IgD-negative memory B cell (primary cell): ENCODE measurements around the gene PRSS36. TPM values are rescaled to one million over a fixed set of nuclear protein-coding genes. Genes with fewer than 3 reads are reported as not detected.

Experiments used
- H3K27ac Mint-ChIP-seq, 3 donors: one replicate each; pipeline ENCODE4 v1.8.0; 2020 to 2022; ENCODE audit warnings: mild to moderate bottlenecking in 3 of 3, mixed read lengths in 3 of 3, moderate library complexity in 1 of 3
- H3K27me3 Mint-ChIP-seq: one replicate; pipeline ENCODE4 v1.8.0; 2021; ENCODE audit warnings: mixed read lengths
- H3K36me3 Mint-ChIP-seq: one replicate; pipeline ENCODE4 v1.8.0; 2020; ENCODE audit warnings: mild to moderate bottlenecking, mixed read lengths
- H3K4me1 Mint-ChIP-seq, 3 donors: one replicate each; pipeline ENCODE4 v1.8.0; 2020 to 2022; ENCODE audit warnings: mixed read lengths in 3 of 3, mild to moderate bottlenecking in 1 of 3
- H3K4me3 Mint-ChIP-seq, 4 donors: one replicate each; pipeline ENCODE4 v1.8.0; 2020 to 2022; ENCODE audit warnings: mild to moderate bottlenecking in 4 of 4, mixed read lengths in 4 of 4, moderate library complexity in 3 of 4
- H3K9me3 Mint-ChIP-seq, 3 donors: one replicate each; pipeline ENCODE4 v1.8.0; 2020 to 2021; ENCODE audit warnings: mixed read lengths in 3 of 3, mild to moderate bottlenecking in 1 of 3
- polyA plus RNA-seq: library from polyadenylated mRNA; unstranded; fragments of 300-500 nt; fragmentation: Illumina TruSeq; gene quantifications from one replicate; pipeline ENCODE4 v1.2.3, GENCODE V29; 2021

PRSS36 gene
- polyA plus RNA-seq, 1 donor from 2014 or later = 1.4 TPM

DNA sequence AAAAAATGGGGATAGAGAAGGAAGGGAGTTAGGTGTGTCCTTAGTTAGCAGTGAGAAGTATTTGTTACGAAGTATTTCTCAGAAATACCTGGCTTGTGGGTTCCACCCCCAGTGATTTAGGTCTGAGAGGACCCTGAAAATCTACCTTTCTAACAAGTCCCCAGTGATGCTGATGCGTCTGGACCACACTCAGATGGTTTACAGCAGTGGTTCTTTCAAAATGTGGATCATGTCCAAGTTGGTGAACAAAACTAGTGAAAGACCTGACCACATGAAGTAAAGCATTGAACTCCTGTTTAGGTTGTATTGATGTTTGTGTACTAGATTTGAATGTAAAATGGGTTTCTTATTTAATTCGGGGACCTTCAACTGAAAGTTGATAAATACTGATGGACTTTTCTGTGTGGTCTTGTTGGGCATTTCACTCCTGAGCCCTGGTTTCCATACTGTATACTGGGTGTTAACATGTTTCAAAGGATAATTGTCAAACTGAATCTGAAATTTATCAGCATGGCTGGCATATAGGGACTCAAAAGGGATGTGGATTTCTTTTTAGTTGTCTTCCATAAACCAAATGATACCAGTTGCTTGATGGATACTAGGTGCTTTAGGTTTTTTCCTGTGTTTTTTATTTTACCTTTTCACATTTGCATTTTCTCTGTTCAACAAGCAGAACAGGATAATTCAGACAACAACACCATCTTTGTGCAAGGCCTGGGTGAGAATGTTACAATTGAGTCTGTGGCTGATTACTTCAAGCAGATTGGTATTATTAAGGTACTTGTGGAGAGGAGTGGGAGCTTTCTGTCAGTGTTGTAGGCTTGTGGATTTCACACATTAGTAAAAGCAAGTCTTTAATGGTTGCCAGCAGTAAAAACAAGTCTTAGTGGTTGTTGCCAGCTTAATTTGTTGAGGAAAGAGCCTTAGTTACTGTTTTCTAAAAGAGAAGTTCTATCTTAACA, 38.9 kb upstream of the PRSS36 start:
- Mint-ChIP-seq H3K27me3 (no peaks in the 10 kb centered on the region), H3K9me3 (no peaks in the 10 kb centered on the region), H3K27ac (peak overlapping the region; percentile 9 to 89 (median 88)), H3K4me1 (peaks cover 22 to 48% (median 40%) of the 10 kb centered on the region in 3 donors), H3K36me3 (peaks cover 12% of the 10 kb centered on the region), H3K4me3 (peak overlapping the region in 2 of 4 donors; percentile 2 to 75)

DNA sequence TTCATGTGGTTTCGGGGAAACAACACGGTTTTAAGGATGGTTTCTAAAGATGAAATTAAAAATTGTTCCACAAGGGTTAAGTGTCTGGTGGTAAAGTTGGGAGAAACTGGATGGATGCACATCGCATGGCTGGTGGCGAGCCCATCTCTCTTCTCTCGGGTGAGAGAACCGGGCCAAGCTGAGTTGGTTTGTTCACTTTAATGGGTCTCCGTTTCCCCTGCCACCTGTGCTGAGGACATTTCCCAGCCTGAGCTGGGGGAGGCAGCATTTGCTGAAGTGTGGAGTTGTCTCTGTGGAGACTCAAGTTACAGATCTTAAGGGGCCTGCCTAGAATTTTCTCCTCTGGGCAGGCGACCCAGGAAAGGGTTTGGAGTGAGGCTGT, 37.9 kb upstream of the PRSS36 start:
- Mint-ChIP-seq H3K4me1 (peaks cover 28 to 43% (median 41%) of the 10 kb centered on the region in 3 donors), H3K27me3 (no peaks in the 10 kb centered on the region), H3K4me3 (peak overlapping the region in 1 of 4 donors; percentile 75), H3K27ac (peak overlapping the region in 2 of 3 donors; percentile 89), H3K36me3 (peaks cover 12% of the 10 kb centered on the region), H3K9me3 (no peaks in the 10 kb centered on the region)

DNA sequence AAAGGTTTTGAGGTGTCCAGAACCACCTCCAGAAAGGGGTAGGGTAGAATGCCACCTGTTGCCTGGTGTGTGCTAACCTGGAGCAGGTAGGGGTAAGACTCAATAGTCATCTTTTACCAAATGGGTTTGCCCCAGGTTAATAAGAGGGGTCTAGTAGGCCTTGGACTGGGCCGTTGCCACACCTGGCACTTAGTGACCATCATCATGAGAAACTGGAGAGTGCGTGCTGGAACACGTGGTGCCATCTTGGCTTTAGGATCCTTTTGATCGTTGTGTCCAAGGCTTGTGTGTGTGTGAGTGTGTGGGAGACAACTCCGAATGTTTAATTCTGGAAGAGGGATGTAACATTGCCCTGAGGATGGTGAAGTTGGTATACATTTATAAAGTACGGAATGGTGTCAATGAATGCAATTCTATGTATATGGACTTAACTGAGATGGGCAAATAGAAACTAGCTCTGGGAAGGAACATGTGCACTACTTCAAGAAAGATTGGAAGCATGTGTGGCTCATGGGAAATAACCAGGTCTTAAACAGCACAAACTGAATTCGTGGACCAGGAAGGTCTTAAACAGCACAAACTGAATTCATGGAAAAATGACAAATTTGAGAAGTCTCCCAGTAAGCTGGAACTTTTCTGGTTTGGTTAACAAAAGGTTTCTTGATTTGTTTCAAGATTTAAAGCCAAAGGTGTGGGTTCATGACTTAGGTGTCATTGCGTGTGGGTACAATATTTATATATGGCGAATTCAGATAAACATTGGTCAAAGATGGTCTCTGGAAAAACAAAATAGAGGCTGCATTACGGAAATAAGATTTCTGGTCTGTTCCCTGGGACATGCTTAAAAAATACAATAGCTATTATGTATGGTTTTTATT, 37.3 kb upstream of the PRSS36 start:
- peak overlapping the region in 2 of 4 donors; percentile 64 to 75 for H3K4me3 Mint-ChIP-seq
- no peaks in the 10 kb centered on the region for H3K27me3 Mint-ChIP-seq
- H3K36me3 Mint-ChIP-seq = peaks cover 12% of the 10 kb centered on the region
- H3K27ac Mint-ChIP-seq = peak overlapping the region in 2 of 3 donors; percentile 89
- peaks cover 35 to 47% (median 47%) of the 10 kb centered on the region in 3 donors for H3K4me1 Mint-ChIP-seq
- peaks cover 0 to 1% (median 0%) of the 10 kb centered on the region in 3 donors for H3K9me3 Mint-ChIP-seq

DNA sequence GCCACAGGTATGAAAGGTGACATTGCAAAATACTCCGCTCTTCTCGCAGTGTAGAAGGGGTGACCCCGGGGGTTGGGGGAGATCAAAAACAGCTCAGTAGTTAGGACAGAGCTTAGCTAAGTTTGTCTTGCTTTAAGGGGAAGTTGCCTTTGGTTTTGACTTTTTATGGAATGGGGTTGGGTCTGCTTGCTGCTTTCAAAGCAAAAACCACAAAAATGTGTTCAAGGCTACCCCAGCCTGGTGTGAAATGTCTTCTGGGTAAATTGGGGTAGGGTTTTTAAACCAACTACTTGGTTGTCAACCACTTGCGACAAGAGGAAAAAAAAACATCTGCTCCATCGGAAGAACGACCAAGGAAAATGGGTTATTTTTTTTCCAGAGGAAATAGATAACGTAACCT, 36.3 kb upstream of the PRSS36 start:
- Mint-ChIP-seq H3K9me3 (peaks cover 0 to 1% (median 0%) of the 10 kb centered on the region in 3 donors), H3K4me1 (peaks cover 35 to 47% (median 45%) of the 10 kb centered on the region in 3 donors), H3K4me3 (peak overlapping the region in 2 of 4 donors; percentile 75 to 83), H3K36me3 (peaks cover 12% of the 10 kb centered on the region), H3K27me3 (no peaks in the 10 kb centered on the region), H3K27ac (peak overlapping the region; percentile 9 to 91 (median 89))

DNA sequence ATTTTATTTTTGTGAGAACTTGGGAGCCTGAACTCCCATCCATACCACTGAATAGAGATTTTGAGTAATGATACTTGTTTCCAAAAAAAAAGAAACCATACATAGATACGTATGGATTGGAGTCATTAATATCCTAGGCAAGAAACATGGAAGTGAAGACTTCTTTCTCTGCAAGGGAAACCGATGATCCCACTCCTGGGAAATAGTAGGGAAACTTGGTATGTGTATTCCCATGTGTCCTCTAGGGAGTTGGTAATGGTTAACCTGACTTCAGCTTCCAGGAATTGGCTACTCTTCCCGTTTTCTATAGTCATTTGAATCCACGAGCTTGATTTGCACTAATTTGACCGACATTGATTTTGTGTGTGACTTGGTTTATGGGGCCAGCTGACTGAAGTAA, 35.5 kb upstream of the PRSS36 start:
- Mint-ChIP-seq H3K27ac (peak overlapping the region in 2 of 3 donors; percentile 83 to 89), H3K27me3 (no peaks in the 10 kb centered on the region), H3K4me3 (peak overlapping the region in 1 of 4 donors; percentile 75), H3K36me3 (peaks cover 6% of the 10 kb centered on the region), H3K9me3 (peaks cover 0 to 1% (median 0%) of the 10 kb centered on the region in 3 donors), H3K4me1 (peaks cover 34 to 47% (median 46%) of the 10 kb centered on the region in 3 donors)

DNA sequence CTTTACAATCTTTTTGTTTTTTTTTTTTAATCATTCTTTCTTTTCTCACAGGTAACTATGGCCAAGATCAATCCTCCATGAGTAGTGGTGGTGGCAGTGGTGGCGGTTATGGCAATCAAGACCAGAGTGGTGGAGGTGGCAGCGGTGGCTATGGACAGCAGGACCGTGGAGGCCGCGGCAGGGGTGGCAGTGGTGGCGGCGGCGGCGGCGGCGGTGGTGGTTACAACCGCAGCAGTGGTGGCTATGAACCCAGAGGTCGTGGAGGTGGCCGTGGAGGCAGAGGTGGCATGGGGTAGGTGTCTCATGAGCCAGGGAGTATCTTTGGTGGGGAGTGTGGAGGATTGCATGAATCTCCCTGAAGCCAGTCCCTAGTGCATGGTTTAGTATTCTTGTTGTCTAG, 35.0 kb upstream of the PRSS36 start:
- Mint-ChIP-seq H3K27me3 (peaks cover 1% of the 10 kb centered on the region), H3K9me3 (peaks cover 0 to 1% (median 0%) of the 10 kb centered on the region in 3 donors), H3K4me1 (peaks cover 33 to 47% (median 45%) of the 10 kb centered on the region in 3 donors), H3K4me3 (peak overlapping the region in 3 of 4 donors; percentile 6 to 75 (median 43)), H3K36me3 (peaks cover 6% of the 10 kb centered on the region), H3K27ac (peak overlapping the region in 2 of 3 donors; percentile 89)

DNA sequence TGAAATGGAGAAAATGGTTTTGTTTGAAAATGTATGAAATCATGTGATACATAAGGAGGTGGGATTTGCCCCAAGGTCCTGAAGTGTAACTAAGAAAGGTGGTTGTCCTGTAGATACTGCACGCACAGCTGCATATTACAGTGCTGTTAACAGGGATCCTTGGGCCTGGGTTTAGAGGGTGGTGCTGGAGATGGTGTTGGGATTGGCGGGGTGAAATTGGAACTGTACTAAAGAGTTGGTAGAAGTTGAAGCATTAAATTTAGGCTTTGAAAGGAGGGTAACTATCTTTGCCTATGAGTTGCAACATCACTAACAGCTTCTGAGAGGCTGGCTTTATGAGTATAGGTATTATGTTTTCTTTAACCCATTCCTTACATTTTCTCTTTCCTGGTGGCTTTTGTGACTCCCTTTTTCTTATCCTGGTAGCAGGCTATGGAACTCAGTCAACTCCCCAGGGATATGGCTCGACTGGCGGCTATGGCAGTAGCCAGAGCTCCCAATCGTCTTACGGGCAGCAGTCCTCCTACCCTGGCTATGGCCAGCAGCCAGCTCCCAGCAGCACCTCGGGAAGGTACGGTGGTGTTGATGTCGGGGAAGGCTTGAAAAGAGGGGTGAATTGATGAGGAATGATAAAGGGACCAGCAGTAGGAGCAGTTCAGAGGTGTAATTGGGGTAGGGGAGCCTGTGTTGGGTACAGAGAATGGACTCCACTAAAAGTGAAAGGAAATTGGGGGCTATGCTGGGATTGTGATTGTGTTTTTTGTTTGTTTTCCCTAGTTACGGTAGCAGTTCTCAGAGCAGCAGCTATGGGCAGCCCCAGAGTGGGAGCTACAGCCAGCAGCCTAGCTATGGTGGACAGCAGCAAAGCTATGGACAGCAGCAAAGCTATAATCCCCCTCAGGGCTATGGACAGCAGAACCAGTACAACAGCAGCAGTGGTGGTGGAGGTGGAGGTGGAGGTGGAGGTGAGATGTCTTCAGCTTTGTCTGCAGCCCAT, 33.9 kb upstream of the PRSS36 start:
- Mint-ChIP-seq H3K27me3 (peaks cover 1% of the 10 kb centered on the region), H3K36me3 (peaks cover 6% of the 10 kb centered on the region), H3K4me3 (peak overlapping the region in 2 of 4 donors; percentile 90 to 96), H3K4me1 (peaks cover 33 to 50% (median 39%) of the 10 kb centered on the region in 3 donors), H3K27ac (peak overlapping the region in 2 of 3 donors; percentile 80 to 89), H3K9me3 (peaks cover 0 to 1% (median 0%) of the 10 kb centered on the region in 3 donors)

DNA sequence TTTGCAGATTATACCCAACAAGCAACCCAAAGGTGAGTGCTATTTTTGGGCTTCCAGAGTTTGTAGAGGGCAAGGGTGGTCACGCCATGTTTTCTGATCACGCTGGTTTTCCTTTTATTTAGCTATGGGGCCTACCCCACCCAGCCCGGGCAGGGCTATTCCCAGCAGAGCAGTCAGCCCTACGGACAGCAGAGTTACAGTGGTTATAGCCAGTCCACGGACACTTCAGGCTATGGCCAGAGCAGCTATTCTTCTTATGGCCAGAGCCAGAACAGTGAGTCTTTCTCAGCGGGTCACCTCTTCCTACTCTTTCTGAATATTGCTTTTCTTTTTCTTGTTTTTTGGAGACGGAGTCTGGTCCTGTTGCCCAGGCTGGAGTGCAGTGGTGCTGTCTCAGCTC, 32.5 kb upstream of the PRSS36 start:
- peaks cover 1% of the 10 kb centered on the region for H3K27me3 Mint-ChIP-seq
- H3K4me1 Mint-ChIP-seq = peaks cover 37 to 54% (median 37%) of the 10 kb centered on the region in 3 donors
- peak overlapping the region in 2 of 3 donors; percentile 63 to 89 for H3K27ac Mint-ChIP-seq
- H3K36me3 Mint-ChIP-seq = peaks cover 6% of the 10 kb centered on the region
- peaks cover 0 to 1% (median 0%) of the 10 kb centered on the region in 3 donors for H3K9me3 Mint-ChIP-seq
- peak overlapping the region; percentile 90 to 98 (median 96) for H3K4me3 Mint-ChIP-seq

DNA sequence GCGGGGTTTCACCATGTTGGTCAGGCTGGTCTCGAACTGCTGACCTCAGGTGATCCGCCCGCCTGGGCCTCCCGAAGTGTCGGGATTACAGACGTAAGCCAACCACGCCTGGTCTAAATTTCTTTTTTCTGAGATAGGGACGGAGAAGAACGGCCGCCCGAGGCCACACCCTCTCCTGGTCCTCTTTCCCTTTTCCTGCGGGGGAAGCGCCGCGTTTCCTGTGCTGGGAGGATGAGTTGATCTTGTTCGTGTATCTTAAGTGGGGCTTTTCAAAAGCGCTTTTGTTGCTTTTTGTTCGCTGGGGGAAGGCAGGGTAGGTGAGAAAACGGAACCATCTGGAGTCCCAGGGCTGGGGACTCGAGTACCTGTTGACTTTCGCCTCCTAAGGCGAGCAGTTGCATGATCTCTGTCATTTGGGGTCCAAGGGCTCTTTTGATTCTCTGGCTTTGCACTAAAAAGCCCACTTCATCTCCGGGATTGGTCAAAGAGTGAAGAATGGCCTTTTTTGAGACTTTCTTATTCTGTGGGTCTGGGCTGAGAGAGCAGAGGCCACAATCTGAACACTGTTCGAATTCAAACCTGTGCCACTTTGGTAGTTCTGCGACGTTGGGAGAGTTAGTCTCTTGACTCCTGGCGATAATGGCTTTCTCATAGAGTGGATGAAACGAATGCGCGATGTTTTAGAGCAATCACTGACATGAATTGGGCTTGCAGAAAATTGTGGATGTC, 31.4 kb upstream of the PRSS36 start:
- peaks cover 39 to 55% (median 41%) of the 10 kb centered on the region in 3 donors for H3K4me1 Mint-ChIP-seq
- H3K36me3 Mint-ChIP-seq = peaks cover 6% of the 10 kb centered on the region
- H3K27ac Mint-ChIP-seq = peak overlapping the region; percentile 89 to 100 (median 98)
- H3K27me3 Mint-ChIP-seq = peaks cover 1% of the 10 kb centered on the region
- peaks cover 0 to 1% (median 0%) of the 10 kb centered on the region in 3 donors for H3K9me3 Mint-ChIP-seq
- peak overlapping the region; percentile 90 to 98 (median 96) for H3K4me3 Mint-ChIP-seq

DNA sequence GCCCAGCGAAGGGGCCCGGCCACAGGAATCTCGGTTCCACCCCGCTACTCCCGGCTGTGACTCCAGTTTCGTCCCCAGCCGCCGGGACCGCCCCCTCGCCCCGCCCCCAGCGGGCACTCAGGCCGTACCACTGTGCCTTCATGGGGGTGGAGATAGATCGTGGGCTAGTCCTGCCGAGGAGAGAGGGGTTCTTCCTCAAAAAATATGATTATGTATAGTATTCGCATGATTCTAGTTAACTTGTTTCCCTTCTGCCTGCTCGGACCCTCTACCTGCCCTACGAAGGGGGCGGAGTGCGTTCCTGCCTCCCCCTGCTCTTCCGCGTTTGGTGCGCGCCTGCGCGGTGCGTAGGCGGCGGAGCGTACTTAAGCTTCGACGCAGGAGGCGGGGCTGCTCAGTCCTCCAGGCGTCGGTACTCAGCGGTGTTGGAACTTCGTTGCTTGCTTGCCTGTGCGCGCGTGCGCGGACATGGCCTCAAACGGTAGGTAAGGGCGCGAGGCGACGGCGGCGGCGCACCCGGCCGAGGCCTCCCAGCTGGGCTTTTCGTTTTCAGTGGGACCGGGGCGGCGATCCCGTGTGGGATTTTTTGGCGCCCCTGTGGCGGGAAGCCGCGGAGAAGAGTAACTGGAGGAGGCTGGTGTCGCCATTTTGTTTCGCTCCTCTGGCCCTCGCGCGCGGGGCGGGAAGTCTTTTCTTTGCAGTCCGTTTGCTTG, 30.0 kb upstream of the PRSS36 start, which contains the start of gene FUS:
Gene FUS (plus strand): TSS at position 393 of the 713 bp plus-strand sequence. CDS start 76 bp downstream, at position 469.
- Mint-ChIP-seq H3K4me3 (peak within 1 kb of the TSS; percentile 90 to 98 (median 96)), H3K36me3 (peaks cover 4% of the 10 kb centered on the region), H3K27me3 (peaks cover 1% of the 10 kb centered on the region), H3K27ac (peak within 1 kb of the TSS; percentile 89 to 100 (median 98)), H3K4me1 (peaks cover 31 to 45% (median 35%) of the 10 kb centered on the region in 3 donors), H3K9me3 (peaks cover 0 to 1% (median 0%) of the 10 kb centered on the region in 3 donors)

DNA sequence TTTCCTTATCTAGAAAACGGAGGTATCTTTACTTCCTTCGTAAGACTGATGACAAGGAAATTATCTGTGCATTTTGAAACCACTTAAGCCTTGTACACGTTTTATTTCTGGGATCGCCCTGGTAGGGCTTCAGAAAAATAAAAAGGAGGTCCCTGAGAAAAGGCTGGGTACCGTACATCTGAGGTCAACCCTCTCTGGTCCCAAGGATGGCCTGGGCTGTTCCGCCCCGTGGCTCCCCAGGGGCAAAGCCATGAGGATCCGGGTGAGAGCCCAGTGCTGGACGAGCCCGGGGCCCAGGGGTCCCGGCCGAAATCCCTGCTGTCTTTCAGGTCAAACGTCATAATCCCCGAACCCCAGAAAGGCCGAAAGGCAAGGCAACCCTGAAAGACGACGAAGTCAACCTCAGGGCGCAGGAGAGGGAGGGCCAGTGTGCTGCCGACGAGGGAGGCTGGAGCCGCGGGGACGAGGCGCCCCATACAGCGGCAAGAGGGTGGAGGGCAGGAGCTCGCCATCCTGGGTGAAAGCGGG, 29.4 kb upstream of the PRSS36 start:
- H3K4me1 Mint-ChIP-seq = peaks cover 27 to 41% (median 35%) of the 10 kb centered on the region in 3 donors
- peak overlapping the region; percentile 89 to 100 (median 98) for H3K27ac Mint-ChIP-seq

DNA sequence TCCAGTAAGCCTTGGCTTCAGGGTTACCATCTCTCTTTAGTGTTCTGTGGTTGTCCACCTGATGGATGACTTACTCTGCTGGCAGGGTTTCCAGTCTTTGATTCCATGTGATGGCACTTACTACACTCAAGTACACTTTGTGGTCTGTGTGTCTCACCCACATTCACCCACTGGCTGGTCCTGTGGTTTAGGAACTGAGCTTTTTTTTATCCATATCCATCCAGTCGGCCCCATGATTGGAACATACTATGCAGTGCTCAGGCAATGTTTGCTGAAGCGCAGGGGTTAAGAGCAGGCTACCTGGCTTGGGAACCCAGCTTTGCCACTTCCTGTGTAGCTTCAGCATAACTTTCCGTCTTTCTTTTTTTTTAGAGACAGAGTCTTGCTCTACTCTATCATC, 27.3 kb upstream of the PRSS36 start:
- Mint-ChIP-seq H3K27me3 (peaks cover 1% of the 10 kb centered on the region), H3K36me3 (no peaks in the 10 kb centered on the region), H3K4me1 (peaks cover 22 to 24% (median 22%) of the 10 kb centered on the region in 3 donors), H3K4me3 (peak overlapping the region; percentile 1 to 90 (median 52)), H3K9me3 (no peaks in the 10 kb centered on the region), H3K27ac (peak overlapping the region in 2 of 3 donors; percentile 77 to 93)

More for the DNA sequence above, 29.4 kb upstream of the PRSS36 start:
- Mint-ChIP-seq H3K9me3 (peaks cover 0 to 1% (median 0%) of the 10 kb centered on the region in 3 donors), H3K27me3 (peaks cover 1% of the 10 kb centered on the region), H3K4me3 (peak overlapping the region; percentile 90 to 98 (median 96)), H3K36me3 (peaks cover 2% of the 10 kb centered on the region)
